GM15510 (cell line): ENCODE data around the gene HRH4.

ENCODE experiments used
- POLR2A ChIP-seq: IDR thresholded peaks from 3 replicates; pipeline ENCODE4 v1.6.1; 2011; ENCODE audit warnings: borderline replicate concordance; ENCODE audit not compliant: insufficient read length; ENCODE audit errors: extremely low read depth

HRH4 gene

GRCh38 chr18:24485681-24486080 is 25.2 kb downstream of the HRH4 start:
- no peak for TF ChIP-seq POLR2A

- TF ChIP-seq POLR2A: no peak
Observed at GRCh38 chr18:24486684-24487083, 26.2 kb downstream of the HRH4 start.

GRCh38 chr18:24488824-24489493 is 28.5 kb downstream of the HRH4 start:
- no peak for TF ChIP-seq POLR2A

- no peak for TF ChIP-seq POLR2A
Observed at GRCh38 chr18:24490539-24490938, 30.1 kb downstream of the HRH4 start.

GRCh38 chr18:24491927-24492834 is 31.7 kb downstream of the HRH4 start:
- no peak for TF ChIP-seq POLR2A

GRCh38 chr18:24494586-24494985 is 34.1 kb downstream of the HRH4 start:
- TF ChIP-seq POLR2A: no peak

- TF ChIP-seq POLR2A: no peak
Observed at GRCh38 chr18:24497031-24497754, 36.8 kb downstream of the HRH4 start.

- no peak for TF ChIP-seq POLR2A
Observed at GRCh38 chr18:24499814-24500213, 39.4 kb downstream of the HRH4 start.

GRCh38 chr18:24500217-24500616 is 39.8 kb downstream of the HRH4 start:
- TF ChIP-seq POLR2A: no peak

- TF ChIP-seq POLR2A: no peak
Observed at GRCh38 chr18:24500766-24501165, 40.3 kb downstream of the HRH4 start.

- TF ChIP-seq POLR2A: no peak
Observed at GRCh38 chr18:24502667-24503523, 42.5 kb downstream of the HRH4 start.

GRCh38 chr18:24504401-24504800 is 44.0 kb downstream of the HRH4 start:
- no peak for TF ChIP-seq POLR2A

- TF ChIP-seq POLR2A: no peak
Observed at GRCh38 chr18:24506175-24506574, 45.7 kb downstream of the HRH4 start.

GRCh38 chr18:24509435-24509834 is 49.0 kb downstream of the HRH4 start:
- TF ChIP-seq POLR2A: no peak

- TF ChIP-seq POLR2A: no peak
Observed at GRCh38 chr18:24514439-24514838, 54.0 kb downstream of the HRH4 start.

GRCh38 chr18:24515721-24516120 is 55.3 kb downstream of the HRH4 start:
- TF ChIP-seq POLR2A: no peak
